OCI-LY1 (cell line): ENCODE measurements around the gene DENND1A.

Source experiments
- H2AFZ ChIP-seq: fragments of 200-600 bp; sonication (generic), shearing (Covaris generic); 2 replicates; pipeline ENCODE4 v1.6.0; 2014; ENCODE audit warnings: antibody characterized with exemption, mild to moderate bottlenecking, low read length
- H3F3A ChIP-seq: fragments of 200-600 bp; sonication (generic), shearing (Covaris generic); 2 replicates; pipeline ENCODE4 v1.6.0; 2014; ENCODE audit warnings: mild to moderate bottlenecking, antibody characterized with exemption, low read length, moderate library complexity; ENCODE audit not compliant: insufficient read depth
- H3K27ac ChIP-seq: fragments of 200-600 bp; sonication (generic); 2 replicates; pipeline ENCODE4 v1.5.1; 2014; ENCODE audit warnings: low read length, mixed run types, mild to moderate bottlenecking, low read depth; ENCODE audit not compliant: poor library complexity, severe bottlenecking
- H3K27me3 ChIP-seq: fragments of 200-600 bp; sonication (generic); 2 replicates; pipeline ENCODE4 v1.6.0; 2014; ENCODE audit warnings: antibody characterized with exemption, mild to moderate bottlenecking, low read length, moderate library complexity; ENCODE audit not compliant: insufficient read depth
- H3K36me3 ChIP-seq: fragments of 200-600 bp; sonication (generic); 2 replicates; pipeline ENCODE4 v1.6.1; 2014; ENCODE audit warnings: mild to moderate bottlenecking, antibody characterized with exemption, low read length, moderate library complexity, mixed read lengths; ENCODE audit not compliant: insufficient read depth
- H3K4me1 ChIP-seq: fragments of 200-600 bp; sonication (generic); 2 replicates; pipeline ENCODE4 v1.5.1; 2014; ENCODE audit warnings: mild to moderate bottlenecking, low read length, moderate library complexity; ENCODE audit not compliant: insufficient read depth, severe bottlenecking
- H3K4me2 ChIP-seq: fragments of 200-600 bp; sonication (generic), shearing (Covaris generic); 2 replicates; pipeline ENCODE4 v1.6.1; 2014; ENCODE audit warnings: low read length
- H3K4me3 ChIP-seq: fragments of 200-600 bp; sonication (generic); 2 replicates; pipeline ENCODE4 v1.5.1; 2014; ENCODE audit warnings: low read length, low read depth, mild to moderate bottlenecking, mixed read lengths; ENCODE audit not compliant: poor library complexity, severe bottlenecking
- H3K79me2 ChIP-seq: fragments of 200-600 bp; shearing (Covaris generic); 2 replicates; pipeline ENCODE4 v1.6.1; 2016; ENCODE audit warnings: mixed run types, low read length, mixed read lengths; ENCODE audit not compliant: insufficient read depth
- H3K9ac ChIP-seq: fragments of 200-600 bp; sonication (generic), shearing (Covaris generic); 2 replicates; pipeline ENCODE4 v1.6.1; 2014; ENCODE audit warnings: mild to moderate bottlenecking, low read length, mixed read lengths
- H3K9me2 ChIP-seq: fragments of 200-600 bp; sonication (generic), shearing (Covaris generic); 2 replicates; pipeline ENCODE4 v1.6.1; 2014; ENCODE audit warnings: low read depth, mild to moderate bottlenecking, low read length, mixed read lengths
- H3K9me3 ChIP-seq: fragments of 200-600 bp; shearing (Covaris generic); 2 replicates; pipeline ENCODE4 v1.6.1; 2014; ENCODE audit warnings: low read length, mixed read lengths
- H4K20me1 ChIP-seq: fragments of 200-600 bp; sonication (generic), shearing (Covaris generic); 2 replicates; pipeline ENCODE4 v1.6.0; 2016; ENCODE audit warnings: mild to moderate bottlenecking, low read length; ENCODE audit not compliant: insufficient read depth
- CTCF ChIP-seq: fragments of 200-600 bp; sonication (generic), shearing (Covaris generic); IDR thresholded peaks from 2 replicates; pipeline ENCODE4 v1.5.1; 2017; ENCODE audit warnings: mild to moderate bottlenecking, antibody characterized with exemption, low read length, moderate library complexity, mixed read lengths
- EZH2 ChIP-seq: fragments of 200-600 bp; sonication (generic), shearing (Covaris generic); IDR thresholded peaks from 2 replicates; pipeline ENCODE4 v1.8.0; 2017; ENCODE audit warnings: borderline replicate concordance, mixed run types, mild to moderate bottlenecking, antibody characterized with exemption, low read length, moderate library complexity, mixed read lengths

The DENND1A gene

DNA sequence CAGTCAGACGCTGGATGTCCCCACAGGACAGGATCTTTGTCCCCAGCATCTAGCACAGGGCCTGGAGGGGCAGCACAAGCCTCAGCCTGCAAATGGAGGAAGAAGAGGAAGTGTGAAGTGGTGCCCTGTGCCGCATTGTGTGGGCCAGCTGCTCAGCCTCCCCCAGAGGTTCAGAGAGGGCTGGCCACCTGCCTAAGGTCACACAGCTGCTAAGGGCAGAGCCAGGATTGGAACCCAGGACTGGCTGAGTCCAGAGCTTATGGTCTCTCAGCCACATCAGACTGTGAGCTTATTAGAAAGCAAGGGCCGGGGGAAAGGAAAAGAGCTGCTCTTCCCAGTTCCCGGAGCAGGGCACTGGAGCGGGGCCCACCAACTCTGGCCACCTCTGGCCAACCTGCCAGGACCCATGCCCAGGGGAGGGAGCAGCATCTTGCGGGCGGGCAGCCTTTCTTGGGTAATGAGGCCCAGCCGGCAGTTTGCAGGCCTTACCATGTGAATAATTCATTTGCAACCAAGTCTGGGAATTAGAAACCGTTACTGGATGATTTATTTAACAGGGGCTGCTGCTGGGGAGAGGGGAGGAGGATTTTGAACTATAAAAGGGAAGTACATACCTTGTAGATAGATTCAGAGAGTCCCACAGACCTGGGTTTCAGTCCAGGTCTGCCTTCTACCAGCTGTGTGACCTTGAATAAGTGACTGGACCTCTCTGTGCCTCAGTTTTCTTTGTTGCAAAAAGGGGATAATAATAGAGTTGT, 585.6 kb downstream of the DENND1A start:
- H3K4me2 ChIP-seq = peak overlapping the region; percentile 80
- no peaks in the 10 kb centered on the region for H3K36me3 ChIP-seq
- H3K27ac ChIP-seq = peak overlapping the region; percentile 100
- H4K20me1 ChIP-seq = no peaks in the 10 kb centered on the region
- peak overlapping the region; percentile 63 for H3K9ac ChIP-seq
- no peaks in the 10 kb centered on the region for H3K9me3 ChIP-seq
- H3K4me1 ChIP-seq = peaks cover 77% of the 10 kb centered on the region
- no peaks in the 10 kb centered on the region for H3K79me2 ChIP-seq
- no peak overlapping the region for H2AFZ ChIP-seq
- peak overlapping the region; percentile 34 for H3K4me3 ChIP-seq
- no peaks in the 10 kb centered on the region for H3K9me2 ChIP-seq
- H3F3A ChIP-seq = peaks cover 11% of the 10 kb centered on the region; the same call in 1 of the 2 replicates
- TF ChIP-seq CTCF = no peak
- no peak for TF ChIP-seq EZH2
- no peaks in the 10 kb centered on the region for H3K27me3 ChIP-seq

DNA sequence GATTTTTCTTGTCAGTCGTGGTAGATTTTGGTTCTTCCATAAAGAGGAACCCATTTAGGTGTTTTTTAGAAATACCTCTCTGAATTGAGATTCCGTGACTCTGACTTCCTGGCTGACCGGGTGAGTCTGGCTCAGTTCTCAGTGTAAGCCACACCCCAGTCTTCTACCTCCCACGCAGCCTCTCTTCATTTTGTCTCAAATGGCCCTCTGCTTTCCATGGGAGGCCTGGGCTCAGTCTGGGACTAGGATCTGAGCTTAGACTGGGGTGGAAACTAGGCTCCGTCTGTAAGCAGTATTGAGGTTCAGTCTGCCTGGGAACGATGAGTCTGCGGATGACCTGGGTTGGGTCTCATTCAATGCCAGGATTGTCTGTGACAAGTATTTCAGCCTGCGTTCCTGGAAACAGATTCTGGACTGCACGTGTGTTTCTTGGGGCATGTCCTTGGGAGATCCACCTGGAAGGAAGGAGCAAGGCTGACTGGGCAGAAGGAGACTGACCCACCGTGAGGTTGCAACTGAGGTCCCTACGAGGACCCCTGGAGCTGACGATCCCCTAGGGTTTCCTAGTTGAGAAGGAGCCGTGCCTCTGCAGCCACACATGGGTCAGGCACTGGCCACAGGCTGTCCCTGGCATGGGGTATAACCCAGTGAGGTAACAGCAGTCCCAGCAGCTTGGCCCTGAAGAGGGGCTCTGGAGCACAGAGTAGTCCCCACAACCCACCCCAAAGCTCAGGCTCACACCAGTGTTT, 586.3 kb downstream of the DENND1A start:
- Histone ChIP-seq H3K27ac (peak overlapping the region; percentile 100), H3K4me1 (peaks cover 83% of the 10 kb centered on the region), H3K9me2 (no peaks in the 10 kb centered on the region), H3K36me3 (no peaks in the 10 kb centered on the region), H3K9me3 (no peaks in the 10 kb centered on the region), H3K27me3 (no peaks in the 10 kb centered on the region), H3K9ac (peak overlapping the region; percentile 63), H3K4me2 (peak overlapping the region; percentile 80), H2AFZ (no peak overlapping the region), H3F3A (peaks cover 7% of the 10 kb centered on the region; the same call in 1 of the 2 replicates), H4K20me1 (no peaks in the 10 kb centered on the region), H3K4me3 (peak overlapping the region; percentile 34), H3K79me2 (no peaks in the 10 kb centered on the region)
- TF ChIP-seq CTCF = no peak

- Histone ChIP-seq H3K79me2 (no peaks in the 10 kb centered on the region), H3K9me3 (no peaks in the 10 kb centered on the region), H3K36me3 (no peaks in the 10 kb centered on the region), H3F3A (0 out of 2 replicates have a peak, but pooled peaks cover 4% of the 10 kb centered on the region), H2AFZ (no peak overlapping the region), H3K9me2 (no peaks in the 10 kb centered on the region), H3K4me3 (no peak overlapping the region), H3K27me3 (no peaks in the 10 kb centered on the region), H4K20me1 (no peaks in the 10 kb centered on the region), H3K4me2 (peak overlapping the region; percentile 80; the same call in 1 of the 2 replicates), H3K4me1 (peaks cover 96% of the 10 kb centered on the region), H3K27ac (peak overlapping the region; percentile 100), H3K9ac (peak overlapping the region; percentile 63)
- no peak for TF ChIP-seq CTCF
- no peak for TF ChIP-seq EZH2
Measured at GRCh38 chr9:123342247-123342646, 587.7 kb downstream of the DENND1A start.
